ENCODE measurements around the gene RARS1.

Gene RARS1

DNA sequence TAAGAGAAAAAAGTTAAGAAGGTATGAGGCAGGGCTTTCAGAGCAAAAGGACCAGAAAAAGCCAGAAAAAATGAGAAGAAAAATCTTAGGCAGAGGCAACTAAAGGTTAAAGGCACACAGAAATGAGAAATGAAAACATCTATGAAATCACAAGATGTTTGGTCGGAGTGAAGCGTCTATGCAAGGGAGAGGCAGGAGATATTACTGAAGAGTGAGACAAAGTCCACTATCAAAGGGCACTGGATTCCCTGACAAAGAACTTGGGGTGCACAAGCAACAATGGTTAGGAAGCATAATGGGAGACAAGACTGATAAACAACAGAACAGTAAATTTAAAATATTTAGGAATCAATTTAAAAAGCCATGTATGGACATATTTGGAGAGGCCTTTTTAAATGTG lies 76.0 kb downstream of the RARS1 start:
- DNase-seq: no peak

DNA sequence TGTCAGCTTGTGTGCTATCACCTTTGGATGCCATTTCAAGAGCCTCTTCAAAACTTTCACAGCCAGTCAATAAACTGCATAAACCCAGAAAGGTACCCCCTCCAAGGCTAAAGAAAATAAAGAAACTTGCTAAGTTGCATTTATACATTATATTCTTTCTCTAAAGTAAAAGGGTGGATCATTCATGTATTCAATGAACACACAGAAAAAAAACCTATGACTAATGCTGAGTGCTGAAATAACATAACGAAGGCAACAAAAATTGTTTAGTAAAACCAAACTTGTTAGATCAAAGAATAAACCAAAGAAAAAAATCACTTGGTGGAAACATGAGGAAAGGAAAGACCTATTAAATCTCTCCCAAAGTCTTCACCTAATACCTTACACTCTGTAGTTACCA lies 77.7 kb downstream of the RARS1 start:
- DNase-seq: no peak

DNA sequence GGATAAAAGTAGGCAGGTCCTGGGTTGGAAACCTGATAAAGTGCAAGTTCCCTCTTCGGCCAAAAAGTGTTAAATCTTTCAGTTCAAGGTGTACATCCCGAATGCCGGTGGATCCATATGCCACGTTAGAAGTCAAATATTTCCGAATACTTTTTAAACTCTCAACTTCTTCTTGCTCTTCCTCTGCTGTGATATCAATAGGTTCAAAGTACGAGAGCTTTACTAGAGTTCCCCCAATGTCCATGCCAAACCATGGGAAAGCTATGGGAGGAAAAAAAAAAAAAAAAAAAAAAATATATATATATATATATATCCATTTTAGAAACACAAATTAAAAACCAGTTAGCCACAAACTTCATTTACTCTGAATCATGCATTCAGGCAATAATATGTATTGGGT lies 82.5 kb downstream of the RARS1 start:
- no peak for DNase-seq

All from NCI-H1694 treated with DMSO at 0.1 percent for 48 hours (cell line).